Thyroid gland (tissue), 4 donors: ENCODE measurements around the gene SEM1.

ENCODE experiments used
- POLR2A ChIP-seq, 2 donors: fragments of 450-650 bp; IDR thresholded peaks; one replicate each; pipeline ENCODE4 v1.6.1; 2017; ENCODE audit warnings: antibody characterized with exemption in 2 of 2, mild to moderate bottlenecking in 2 of 2, moderate library complexity in 1 of 2
- TF ChIP-seq, protein P1 (sequence below), 6 experiments: fragments of 200-600 bp in 3 of 6; fragments of 450-650 bp in 3 of 6; sonication (generic) in 3 of 6; IDR thresholded peaks; one replicate each; pipeline ENCODE4 v1.5.1; 2016 to 2019; ENCODE audit warnings: antibody characterized with exemption in 6 of 6, mild to moderate bottlenecking in 2 of 6, inconsistent platforms in 1 of 6, moderate library complexity in 1 of 6

DNA sequence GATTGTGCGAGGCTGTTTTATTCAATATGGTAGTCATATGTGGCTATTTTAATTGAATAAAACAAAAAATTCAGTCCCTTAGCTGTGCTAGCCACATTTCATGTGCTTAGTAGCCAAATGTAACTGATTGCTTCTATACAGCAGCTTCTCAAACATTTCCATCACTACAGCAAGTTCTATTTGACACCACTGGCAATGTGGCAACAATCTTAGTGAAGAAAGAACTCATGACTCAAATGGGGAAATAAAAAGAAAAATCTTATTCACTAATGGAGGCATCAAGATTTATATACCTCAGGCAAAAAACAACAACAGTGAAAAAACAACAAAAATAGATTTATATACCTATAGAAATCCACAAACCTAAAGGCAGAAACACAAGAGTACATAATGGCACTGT is 17.9 kb downstream of the SEM1 start:
- TF ChIP-seq, protein P1, sequence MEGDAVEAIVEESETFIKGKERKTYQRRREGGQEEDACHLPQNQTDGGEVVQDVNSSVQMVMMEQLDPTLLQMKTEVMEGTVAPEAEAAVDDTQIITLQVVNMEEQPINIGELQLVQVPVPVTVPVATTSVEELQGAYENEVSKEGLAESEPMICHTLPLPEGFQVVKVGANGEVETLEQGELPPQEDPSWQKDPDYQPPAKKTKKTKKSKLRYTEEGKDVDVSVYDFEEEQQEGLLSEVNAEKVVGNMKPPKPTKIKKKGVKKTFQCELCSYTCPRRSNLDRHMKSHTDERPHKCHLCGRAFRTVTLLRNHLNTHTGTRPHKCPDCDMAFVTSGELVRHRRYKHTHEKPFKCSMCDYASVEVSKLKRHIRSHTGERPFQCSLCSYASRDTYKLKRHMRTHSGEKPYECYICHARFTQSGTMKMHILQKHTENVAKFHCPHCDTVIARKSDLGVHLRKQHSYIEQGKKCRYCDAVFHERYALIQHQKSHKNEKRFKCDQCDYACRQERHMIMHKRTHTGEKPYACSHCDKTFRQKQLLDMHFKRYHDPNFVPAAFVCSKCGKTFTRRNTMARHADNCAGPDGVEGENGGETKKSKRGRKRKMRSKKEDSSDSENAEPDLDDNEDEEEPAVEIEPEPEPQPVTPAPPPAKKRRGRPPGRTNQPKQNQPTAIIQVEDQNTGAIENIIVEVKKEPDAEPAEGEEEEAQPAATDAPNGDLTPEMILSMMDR (IDR thresholded peaks at IDR 0.05), result no peak
- TF ChIP-seq POLR2A (IDR thresholded peaks at IDR 0.05), result no peak
